Head of caudate nucleus (tissue), 42 donors: Measurements from ENCODE around the gene RADIL.
"Not testable (repeated sequence)": the region's sequence is repeated elsewhere in the genome, so short reads cannot be mapped to it uniquely, and the experiment has no call there.

ENCODE experiments used
- DNase-seq, 42 donors: peaks; one replicate each; pipeline versions ENCODE4 v3.0.0 to v3.0.0-alpha.2; 2020 to 2021; ENCODE audit warnings: mixed read lengths in 7 of 42
- intact Hi-C: fragments of 100-400 bp; cut with DNase I; formaldehyde crosslinking; loops from one replicate; pipeline ENCODE4 v1.15.0; 2022

Gene RADIL

DNA sequence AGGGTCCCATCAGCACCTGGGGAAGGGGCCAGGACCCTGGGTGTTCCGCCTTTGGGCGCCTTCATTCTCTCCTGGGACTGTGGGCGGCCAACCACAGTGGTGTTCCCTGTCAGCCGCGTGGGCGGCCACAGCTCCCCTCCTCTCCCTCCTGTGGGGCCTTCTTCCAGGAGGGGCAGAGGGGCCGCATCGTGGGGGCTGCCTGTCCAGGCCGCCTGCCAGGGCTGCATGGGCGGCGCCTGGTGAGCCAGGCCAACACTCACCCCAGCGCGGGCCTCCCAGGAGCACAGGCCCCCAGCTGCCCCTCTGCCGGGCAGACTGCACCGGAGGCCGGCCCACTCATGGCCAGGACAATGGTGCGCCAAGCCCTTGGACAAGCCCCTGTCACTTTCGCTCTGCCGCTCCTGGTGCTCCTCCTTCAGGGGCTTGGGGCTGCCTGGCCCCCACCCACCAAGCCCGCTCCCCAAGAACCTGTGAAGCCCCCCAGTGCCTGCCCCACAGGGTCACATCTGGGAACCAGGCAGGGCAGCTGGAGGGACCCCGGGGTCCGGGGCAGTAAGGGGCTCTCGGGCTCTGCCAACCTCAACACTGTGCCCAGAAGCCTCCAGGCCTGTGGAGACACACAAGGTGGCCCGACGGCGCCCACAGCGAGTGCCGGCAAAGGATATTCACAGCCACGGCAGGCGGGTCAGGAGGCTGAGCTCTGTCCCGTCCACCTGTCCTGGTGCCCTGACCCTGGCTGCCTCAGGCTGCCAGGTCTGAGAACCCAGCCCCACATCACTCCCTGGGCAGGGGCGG lies 65.3 kb downstream of the RADIL start:
- intact Hi-C loops = no loop called here
- DNase-seq = no peak

DNA sequence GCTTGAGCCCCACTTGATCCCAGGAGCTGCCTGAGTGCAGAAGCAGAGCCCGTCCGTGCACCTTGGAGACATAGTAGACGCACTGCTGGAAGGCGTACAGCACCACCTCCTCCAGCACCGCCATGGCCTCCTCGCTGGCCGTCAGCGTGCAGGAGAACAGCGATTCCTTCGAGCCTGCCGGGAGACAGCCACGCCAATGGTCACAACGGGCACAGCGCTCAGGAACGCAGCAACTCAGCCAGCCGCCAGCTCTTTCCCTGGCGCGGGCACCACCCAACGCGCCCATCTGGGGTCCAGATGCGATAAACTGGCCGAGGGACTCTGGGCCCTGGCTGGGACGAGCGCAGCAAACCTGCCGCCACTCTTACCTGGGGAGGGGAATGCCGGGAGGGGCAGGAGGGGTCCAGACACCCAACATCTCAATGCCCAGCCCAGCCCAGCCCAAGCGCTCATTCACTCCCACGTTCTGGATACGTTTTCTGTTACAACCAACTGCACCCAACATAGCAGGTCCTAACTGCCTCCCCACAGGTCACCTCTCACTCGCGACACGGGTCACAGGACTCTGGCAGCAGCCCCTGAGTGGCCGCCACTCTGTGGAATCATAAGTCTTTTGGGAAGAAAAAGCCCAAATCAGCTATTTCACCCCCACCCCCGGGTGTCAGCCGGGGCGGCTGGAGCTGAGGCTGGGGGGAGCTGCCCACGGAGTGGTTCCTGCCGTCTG lies 66.2 kb downstream of the RADIL start:
- intact Hi-C loops = no loop called here
- no peak for DNase-seq

DNA sequence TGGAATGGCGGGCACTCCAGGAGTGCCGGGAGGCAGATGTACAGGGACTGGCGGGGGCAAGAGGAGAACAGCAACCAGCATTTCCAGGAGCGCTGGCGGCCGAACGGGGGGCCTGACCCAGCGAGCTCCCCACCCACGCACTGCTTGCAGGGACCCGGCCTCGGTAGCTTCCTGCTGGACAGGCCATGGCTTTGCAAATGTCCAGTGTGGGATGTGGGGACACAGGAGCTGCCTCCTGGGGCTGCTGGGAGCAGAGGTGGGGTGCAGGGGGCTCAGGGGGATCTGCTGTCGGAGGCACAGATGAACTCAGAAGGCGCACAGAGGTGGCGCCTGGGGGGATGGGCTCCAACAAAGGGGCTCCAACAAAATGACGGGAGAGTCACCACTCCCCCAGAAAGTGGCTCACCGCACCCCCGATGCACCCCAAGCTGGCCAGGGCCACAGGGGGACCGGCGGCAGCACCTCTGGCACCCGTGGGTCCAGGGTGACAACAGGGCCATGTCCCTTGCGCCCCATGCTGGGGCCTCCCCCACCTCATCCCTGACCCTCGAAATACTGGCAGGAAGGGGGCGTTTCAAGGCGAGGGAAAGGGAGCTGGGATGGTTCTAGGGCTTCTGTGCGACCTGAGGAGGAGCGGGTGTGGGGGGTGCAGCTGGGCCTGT lies 67.0 kb downstream of the RADIL start:
- intact Hi-C loops = no loop called here
- DNase-seq = no peak

DNA sequence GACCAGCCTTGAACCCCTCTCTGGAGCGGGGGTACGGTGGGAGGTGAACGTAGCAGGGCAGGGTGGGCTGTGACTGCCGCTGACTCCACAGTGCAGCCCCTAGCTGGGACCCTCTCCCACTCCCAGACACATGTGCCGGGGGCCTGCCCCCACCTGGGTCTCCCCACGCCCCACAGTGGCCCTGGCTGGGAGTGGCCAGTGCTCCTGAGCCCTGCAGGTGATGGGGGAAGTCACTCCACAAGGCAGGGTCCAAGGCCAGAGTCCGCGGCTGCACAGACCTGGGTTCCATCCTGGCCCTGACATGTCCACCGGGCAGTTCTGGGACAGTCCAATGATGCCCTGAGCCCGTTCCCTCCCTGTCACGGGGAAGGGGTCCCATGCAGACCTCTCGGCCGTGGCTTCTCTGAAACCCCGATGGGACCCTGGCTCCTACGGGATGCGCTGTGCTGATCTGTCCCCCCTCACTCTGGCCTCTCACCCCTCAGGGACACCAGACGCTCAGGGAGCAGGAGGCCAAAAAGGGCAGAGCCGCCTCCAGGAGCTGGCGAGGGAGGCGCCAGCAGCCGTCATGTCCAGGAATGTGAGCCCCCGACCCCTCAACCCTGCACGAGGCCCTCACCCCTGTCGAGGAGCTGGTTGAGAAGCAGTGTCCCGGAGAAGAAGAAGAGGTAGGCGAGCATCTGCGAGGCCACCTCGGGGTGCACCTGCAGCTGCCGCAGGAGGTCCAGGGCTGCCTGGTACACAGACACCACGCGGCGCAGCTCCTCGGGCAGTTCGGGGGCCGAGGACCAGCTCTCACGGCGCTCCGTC lies 67.7 kb downstream of the RADIL start:
- intact Hi-C loops = no loop called here
- DNase-seq = no peak

DNA sequence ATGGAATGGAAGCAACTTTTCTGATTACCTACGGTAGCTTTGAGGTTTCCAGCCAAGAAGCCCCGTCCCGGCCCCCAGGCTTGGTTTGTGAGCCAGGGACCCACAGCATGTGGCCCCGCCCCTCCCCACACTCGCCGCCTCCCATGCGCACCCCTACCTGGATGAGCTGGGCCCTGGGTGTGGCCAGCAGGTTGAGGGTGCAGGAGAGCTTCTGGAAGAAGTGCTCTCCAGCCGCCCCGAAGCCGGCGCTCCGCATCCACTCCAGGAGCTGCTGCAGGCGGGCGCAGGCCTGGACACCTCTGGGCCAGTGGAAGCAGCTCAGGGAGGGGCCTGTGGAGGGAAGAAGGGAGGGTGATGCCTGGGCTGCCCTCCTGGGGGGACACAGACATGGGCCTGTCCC lies 68.4 kb downstream of the RADIL start:
- DNase-seq = no peak
- intact Hi-C loops = no loop called here

DNA sequence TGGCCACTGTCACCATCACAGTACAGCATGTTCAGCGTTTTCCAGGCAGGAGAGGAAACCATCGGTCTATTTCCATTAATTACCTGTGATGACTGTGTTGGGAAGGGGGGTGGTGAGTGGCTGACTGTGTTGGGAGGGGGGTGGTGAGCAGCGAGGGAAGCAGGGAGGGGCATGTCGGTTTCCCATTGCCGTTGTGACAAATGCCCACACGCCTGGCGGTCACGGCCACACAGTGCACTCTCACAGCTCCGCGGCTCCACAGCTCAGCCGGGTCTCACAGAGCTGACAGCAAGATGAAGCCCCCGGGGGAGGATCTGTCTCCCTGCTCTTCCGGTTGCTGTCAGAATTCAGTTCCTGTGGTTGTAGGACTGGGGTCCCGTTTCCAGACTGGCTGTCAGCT lies 69.1 kb downstream of the RADIL start:
- intact Hi-C loops = no loop called here
- DNase-seq = no peak

DNA sequence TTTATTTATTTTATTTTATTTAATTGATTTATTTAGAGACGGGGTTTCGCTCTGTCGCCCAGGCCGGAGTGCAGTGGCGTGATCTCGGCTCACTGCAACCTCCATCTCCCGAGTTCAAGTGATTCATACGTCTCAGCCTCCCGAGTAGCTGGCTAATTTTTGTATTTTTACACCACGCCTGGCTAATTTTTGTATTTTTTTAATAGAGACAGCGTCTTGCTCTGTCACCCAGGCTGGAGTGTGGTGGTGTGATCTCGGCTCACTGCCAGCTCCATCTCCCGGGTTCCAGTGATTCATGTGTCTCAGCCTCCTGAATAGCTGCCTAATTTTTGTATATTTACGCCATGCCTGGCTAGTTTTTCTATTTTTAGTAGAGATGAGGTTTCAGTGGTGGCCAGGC lies 73.8 kb downstream of the RADIL start:
- intact Hi-C loops = no loop called here
- DNase-seq = peak in 17 of 42 donors; percentile 31 to 74 (median 46)

DNA sequence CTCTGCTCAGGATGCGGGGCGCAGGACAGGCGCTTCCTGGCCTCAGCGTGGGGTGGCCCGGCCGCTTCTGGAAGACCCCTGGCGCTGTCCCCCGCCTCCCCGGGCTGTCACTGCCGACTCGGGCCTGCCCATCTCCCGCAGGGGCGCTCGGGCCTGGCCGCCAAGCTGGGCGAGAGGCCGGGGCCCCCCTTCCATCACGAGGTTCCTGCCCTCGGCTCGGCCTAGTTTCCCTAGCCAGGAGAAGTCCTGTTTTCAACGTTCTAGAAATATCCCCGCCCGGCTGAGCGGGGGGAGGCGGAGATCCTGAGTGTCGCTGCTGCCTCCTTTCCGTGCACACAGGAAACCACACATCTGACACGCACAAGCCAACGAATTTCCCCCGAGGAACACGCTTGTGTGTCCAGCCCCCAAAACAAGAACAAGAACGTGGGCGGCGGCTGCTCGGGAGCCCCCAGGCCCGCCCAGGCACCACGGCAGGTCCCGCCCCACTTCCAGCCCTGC lies 74.4 kb downstream of the RADIL start:
- DNase-seq = peak in 21 of 42 donors; percentile 19 to 69 (median 40)
- intact Hi-C loops = no loop called here

DNA sequence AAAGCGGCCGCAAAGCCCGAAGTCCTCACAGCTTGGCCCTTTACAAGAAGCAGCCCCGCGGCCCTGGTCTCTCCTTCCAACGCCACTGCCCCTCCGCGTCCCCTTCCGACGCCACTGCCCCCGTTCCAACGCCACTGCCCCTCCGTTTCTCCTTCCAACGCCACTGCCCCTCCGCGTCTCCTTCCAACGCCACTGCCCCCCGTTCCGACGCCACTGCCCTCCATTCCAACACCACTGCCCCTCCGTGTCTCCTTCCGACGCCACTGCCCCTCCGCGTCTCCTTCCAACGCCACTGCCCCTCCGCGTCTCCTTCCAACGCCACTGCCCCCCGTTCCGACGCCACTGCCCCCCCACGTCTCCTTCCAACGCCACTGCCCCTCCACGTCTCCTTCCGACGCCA lies 75.0 kb downstream of the RADIL start:
- DNase-seq = no peak
- intact Hi-C loops = no loop called here

DNA sequence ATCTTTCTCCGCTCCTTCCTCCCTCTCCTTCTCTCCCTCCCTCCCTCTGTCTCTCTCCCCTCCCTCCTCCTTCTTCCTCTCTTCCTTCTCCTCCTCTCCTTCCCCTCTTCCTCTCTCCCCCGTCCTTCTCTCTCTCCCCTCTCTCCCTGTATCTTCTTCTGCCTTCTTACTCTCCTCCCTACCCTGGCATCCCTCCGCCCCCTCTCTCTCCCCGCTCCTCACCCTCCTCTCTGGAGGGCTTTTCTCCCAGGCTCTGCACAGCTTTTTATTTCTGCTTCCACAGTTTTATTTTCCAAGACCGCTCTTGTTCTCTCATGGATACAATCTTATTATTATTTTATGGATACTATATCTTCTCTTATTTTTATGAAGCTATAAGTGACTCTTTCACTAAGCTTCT lies 75.5 kb downstream of the RADIL start:
- DNase-seq = no peak
- intact Hi-C loops = no loop called here

DNA sequence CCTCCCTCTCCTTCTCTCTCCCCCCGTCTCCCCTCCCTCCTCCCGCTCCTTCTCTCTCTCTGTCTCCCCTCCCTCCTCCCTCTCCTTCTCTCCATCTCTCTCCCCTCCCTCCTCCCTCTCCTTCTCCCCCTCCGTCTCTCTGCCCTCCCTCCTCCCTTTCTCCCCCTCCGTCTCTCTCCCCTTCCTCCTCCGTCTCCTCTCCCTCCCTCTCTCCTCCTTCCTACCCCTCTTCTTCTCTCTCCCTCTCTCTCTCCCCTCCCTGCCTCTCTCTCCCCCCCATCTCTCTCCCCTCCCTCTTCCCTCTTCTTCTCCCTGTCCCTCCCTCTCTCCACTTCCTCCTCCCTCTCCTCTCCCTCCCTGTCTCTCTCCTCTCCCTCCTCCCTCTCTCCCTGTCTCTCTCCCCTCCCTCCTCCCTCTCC lies 75.9 kb downstream of the RADIL start:
- intact Hi-C loops = no loop called here
- no peak for DNase-seq

DNA sequence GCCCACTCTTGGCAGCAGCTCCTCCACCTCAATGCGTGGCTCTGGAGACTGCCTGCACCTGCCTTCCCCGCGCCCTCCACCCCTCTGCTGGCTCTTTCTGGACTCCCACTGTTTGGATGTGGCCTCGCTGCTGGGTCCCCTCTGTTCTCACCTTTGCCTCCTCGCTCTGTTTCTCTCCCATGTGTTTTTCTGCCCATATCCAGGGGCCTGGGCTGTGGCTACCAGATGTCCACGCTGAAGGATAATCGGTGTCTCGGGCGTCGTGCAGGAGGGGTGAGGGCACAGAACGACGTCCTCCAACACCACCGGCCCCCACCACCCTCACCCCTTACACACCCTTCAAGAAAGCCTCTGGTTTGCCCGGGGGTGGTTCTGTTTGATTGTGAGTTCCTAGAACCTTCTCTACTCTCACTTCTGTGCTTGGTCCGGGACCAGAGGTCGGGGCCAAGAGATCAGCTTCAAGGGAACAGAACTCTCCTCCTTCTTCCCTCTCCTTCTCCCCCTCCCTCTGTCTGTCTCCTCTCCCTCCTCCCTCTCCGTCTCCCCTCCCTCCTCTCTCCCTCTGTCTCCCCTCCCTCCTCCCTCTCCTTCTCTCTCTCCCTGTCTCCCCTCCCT lies 76.4 kb downstream of the RADIL start:
- no peak for DNase-seq
- intact Hi-C loops = no loop called here

DNA sequence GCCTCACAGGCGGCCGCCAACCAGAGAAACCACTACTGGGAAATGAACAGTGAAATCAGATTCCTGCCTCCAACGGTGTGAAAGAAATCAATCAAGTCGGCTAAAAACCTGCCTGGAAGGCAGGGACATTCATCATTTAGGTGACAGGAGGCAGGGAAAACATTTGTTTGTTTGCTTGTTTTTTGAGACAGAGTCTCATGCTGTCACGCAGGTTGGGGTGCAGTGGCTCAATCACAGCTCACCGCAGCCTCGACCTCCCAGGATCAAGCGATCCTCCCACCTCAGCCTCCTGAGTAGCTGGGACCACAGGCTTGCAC lies 77.6 kb downstream of the RADIL start:
- intact Hi-C loops = no loop called here

DNA sequence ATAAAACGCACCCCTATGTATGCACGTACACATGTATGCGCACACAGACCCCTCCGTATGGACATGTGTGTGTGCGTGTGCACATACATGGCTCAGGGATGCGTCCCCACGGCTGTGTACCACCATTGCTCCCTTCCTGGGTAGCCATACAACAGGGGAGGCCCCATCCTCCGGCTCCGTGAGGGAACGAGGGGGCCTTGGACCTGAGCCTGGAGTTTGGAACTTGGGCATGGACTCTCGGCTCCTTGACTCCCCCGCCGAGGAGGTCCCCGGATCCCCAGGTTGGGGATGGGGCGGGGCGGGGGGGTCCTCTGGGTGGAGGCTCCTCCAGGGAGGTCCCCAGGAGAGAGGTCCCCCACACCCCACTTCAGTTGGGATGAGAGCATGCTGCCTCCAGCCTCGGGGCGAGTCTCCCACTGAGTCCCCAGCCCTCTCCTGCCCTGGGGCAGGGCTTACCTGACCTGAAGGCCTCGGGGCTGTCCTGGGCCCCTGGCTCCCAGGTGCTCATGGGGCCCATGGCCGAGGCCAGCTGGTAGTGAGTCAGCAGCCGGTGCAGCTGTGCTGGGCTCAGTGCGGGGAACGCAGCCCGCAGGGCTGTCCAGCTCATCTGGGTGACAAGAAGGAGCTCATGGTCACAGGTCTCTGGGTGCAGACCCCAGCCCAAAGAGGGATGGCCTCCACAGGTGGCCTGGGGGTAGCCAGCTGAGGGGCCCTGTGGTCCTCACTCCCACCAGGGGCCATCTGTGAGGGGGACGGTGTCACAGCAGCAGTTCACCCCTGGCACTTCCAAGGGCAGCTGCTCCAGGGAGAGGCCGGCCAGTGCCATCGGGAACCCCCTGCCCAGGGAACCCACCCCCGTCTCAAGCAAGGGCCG lies 78.2 kb downstream of the RADIL start:
- intact Hi-C loops = no loop called here
- DNase-seq = no peak

More for the DNA sequence above, 77.6 kb downstream of the RADIL start:
- DNase-seq = no peak

DNA sequence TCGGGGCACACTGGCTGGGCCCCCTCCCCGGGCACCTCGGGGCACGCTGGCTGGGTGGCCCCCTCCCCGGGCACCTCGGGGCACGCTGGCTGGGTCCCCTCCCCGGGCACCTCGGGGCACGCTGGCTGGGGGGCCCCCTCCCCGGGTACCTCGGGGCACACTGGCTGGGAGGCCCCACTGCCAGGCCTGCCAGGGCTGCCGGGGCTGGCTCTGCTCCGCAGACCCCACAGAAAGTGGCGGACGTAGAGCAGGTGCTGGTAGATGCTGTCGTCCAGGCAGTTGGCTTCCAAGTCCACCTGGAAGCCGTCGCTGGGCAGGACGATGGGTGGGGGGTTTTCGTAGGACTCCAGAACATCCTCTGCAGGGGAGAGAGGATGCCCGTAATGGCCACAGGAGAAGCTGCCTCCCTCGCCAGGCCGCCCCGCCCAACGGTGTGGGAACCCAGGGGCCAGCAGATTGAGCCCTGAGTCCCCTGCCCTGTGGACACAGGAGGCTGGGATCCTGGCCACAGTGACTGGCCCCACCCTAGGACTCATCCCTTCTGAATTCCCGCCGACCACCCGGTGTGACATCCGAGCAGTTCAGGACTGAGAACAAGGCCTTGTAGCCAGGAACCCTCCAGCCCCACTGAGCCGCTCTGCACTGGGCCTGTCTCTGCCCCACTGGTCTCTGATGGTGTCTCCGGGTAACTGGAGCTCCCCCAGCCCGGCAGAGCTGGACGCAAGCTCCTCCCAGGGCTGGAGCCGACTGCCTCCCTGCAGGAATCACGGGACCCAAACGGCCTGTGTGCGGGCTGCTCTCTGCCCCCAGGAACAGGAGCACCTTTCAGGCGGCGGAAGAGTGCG lies 79.9 kb downstream of the RADIL start:
- intact Hi-C loops = no loop called here
- DNase-seq = no peak

DNA sequence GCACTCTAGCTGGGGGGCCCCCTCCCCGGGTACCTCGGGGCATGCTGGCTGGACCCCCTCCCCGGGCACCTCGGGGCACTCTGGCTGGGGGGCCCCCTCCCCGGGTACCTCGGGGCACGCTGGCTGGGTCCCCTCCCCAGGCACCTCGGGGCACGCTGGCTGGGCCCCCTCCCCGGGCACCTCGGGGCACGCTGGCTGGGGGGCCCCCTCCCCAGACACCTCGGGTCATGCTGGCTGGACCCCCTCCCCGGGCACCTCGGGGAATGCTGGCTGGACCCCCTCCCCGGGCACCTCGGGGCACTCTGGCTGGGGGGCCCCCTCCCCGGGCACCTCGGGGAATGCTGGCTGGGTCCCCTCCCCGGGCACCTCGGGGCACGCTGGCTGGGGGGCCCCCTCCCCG lies 80.9 kb downstream of the RADIL start:
- intact Hi-C loops = not testable (repeated sequence)

DNA sequence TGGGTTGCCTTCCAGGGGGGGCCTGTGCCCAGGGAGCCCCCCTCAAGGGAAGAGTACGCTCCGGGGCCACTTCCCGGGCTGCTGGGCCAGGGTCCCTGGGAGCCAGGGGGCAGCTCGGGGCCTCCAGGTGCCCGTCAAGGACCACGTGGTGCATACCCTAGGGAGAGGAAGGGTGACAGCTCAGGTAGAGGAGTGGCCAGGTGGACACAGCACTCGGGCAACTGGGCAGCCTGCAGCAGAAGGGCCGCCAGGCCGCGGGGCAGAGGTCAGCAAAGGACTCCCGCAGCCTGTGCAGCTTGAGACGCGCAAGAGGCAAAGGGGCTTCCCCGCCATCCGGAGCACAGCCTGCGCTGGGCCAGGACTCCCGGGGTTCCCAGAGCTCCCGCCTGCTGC lies 81.7 kb downstream of the RADIL start:
- intact Hi-C loops = no loop called here
- DNase-seq = no peak

More for the DNA sequence above, 80.9 kb downstream of the RADIL start:
- not testable (repeated sequence) for DNase-seq
